ENCODE measurements around the gene TRAPPC2B. TPM values are rescaled to one million over a fixed set of nuclear protein-coding genes. Genes with fewer than 3 reads are reported as not detected.

Gene TRAPPC2B
- total RNA-seq, 1 experiment from 2014 or later: 6.3 TPM

DNA sequence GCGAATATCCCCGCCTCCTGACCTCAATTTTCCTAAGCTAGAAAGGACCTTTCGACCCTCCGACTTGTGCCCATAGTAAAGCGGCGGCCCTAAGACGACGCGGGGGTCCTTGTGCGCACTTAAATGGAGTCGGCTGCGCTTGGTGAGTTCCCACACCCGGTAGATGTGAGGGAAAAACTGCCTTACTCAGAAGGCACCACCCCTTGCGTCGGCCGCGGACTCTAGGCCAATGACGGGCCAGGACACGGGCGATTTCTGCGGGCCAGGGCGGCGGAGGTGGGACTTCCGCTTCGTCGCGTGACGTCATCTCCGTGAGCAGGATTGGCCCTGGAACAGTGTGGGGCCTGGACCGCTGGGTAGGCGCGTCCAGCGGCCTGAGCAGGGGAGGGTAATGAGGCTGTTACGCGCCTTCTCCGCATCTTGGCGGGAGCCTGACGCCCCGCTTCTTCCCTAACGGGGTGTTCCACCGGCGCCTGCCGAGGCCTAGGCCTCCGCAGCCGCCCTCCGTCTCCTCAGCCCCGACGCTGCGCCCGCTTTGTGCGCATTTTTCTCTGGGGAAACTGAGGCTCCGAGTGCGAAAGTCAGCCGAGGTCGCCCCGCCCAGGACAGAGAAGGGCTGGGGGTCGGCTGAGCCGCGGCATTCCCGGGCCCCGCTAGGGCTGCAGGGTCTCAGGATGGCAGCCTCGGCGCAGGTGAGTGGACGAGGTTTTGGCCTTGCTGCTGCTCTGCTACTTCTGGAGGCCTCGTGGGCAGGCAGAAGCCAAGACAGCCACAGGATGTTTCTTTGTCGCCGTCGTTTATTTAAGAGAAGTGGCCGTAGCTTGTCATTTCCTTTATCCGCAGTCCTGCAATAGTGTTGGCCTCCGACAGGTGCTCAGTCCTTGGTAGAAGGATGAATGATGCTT is 42.9 kb upstream of the TRAPPC2B start, which contains the start of gene ZNF543:
TSS of gene ZNF543 (plus strand) at position 293 of the 905 bp plus-strand sequence. CDS start at position 675, 382 bp downstream.
- CTCF ChIA-PET: interaction anchor here (0.7 to 1.2 kb wide), 3 partner anchors 10 to 144 kb away, joined by 3 read pairs; no protein-coding TSS in a partner anchor
- H3K27ac Mint-ChIP-seq (ENCODE audit: low read depth, unreplicated experiment): peak within 1 kb of the TSS; percentile 88
- POLR2A ChIA-PET: interaction anchor here (0.6 to 4.2 kb wide), 22 partner anchors 10 to 116 kb away, joined by 3 to 42 read pairs (median 4); partner anchors contain the start of genes ZNF17, ZNF304, ZNF460 and ZNF548
- DNase-seq (ENCODE audit: unreplicated experiment): peak; percentile 98
- intact Hi-C loops (cut with micrococcal nuclease): loop anchor here (1.0 to 2.0 kb wide), 3 partner anchors 18 to 80 kb away; partner anchors contain the start of genes ZNF460 and ZNF805
- peaks cover 24% of the 10 kb centered on the region for H3K36me3 Mint-ChIP-seq (ENCODE audit: insufficient read depth, unreplicated experiment)
- H3K27me3 Mint-ChIP-seq (ENCODE audit: insufficient read depth, unreplicated experiment): peaks cover 4% of the 10 kb centered on the region
- no peaks in the 10 kb centered on the region for H3K9me3 Mint-ChIP-seq (ENCODE audit: unreplicated experiment)
- H3K4me3 Mint-ChIP-seq (ENCODE audit: unreplicated experiment): peak within 1 kb of the TSS; percentile 81
- BruUV-seq (replicated peaks): no TSS peak
- TF ChIP-seq, protein P1, sequence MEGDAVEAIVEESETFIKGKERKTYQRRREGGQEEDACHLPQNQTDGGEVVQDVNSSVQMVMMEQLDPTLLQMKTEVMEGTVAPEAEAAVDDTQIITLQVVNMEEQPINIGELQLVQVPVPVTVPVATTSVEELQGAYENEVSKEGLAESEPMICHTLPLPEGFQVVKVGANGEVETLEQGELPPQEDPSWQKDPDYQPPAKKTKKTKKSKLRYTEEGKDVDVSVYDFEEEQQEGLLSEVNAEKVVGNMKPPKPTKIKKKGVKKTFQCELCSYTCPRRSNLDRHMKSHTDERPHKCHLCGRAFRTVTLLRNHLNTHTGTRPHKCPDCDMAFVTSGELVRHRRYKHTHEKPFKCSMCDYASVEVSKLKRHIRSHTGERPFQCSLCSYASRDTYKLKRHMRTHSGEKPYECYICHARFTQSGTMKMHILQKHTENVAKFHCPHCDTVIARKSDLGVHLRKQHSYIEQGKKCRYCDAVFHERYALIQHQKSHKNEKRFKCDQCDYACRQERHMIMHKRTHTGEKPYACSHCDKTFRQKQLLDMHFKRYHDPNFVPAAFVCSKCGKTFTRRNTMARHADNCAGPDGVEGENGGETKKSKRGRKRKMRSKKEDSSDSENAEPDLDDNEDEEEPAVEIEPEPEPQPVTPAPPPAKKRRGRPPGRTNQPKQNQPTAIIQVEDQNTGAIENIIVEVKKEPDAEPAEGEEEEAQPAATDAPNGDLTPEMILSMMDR (IDR thresholded peaks at IDR 0.05; ENCODE audit: unreplicated experiment): no peak
- peaks cover 12% of the 10 kb centered on the region for H3K4me1 Mint-ChIP-seq (ENCODE audit: insufficient read depth, unreplicated experiment)

DNA sequence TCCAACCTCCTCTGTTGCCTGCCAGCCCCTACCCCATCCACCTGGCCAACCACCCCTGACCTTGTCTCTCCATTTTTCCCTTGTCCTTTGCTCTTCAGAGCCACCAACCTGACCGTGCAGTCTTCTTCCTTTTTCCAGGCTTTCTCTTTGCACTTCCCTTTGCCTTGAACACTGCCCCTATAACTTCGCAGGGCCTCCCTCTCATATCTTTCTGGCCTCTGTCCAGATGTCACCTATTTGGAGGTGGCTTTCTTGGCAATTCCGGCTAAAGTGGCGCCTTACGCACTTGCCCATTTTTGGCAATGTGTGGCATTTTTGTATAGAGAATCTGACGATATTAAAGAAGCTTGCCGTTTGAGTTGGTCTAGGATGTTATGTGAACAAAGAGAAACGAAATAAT is 42.2 kb upstream of the TRAPPC2B start:
- intact Hi-C loops (cut with micrococcal nuclease): loop anchor here (1.0 to 2.0 kb wide), 3 partner anchors 18 to 80 kb away; partner anchors contain the start of genes ZNF460 and ZNF805
- peak overlapping the region; percentile 88 for H3K27ac Mint-ChIP-seq (ENCODE audit: low read depth, unreplicated experiment)
- no TSS peak for BruUV-seq (replicated peaks)

DNA sequence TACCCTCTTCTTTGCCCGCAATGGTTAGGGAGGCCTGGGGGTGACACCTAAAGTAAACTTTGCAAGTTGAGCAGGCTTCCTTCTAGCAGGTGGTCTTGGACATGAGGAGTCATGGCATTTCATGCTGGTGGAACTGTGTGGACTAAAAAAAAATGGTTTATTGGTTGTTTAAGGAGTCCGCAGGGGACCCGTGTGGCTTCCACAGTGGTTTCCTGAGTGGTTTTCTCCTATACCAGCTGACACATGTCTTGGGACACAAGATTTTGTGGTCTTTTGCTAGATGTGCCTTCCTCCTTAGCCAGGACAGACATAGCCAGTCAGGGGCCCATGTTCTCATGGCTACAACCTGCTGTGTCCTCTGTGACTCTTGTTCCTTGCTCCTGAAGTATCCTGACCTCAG is 41.6 kb upstream of the TRAPPC2B start:
- no peak for DNase-seq (ENCODE audit: unreplicated experiment)
- TF ChIP-seq, protein P1 (IDR thresholded peaks at IDR 0.05; ENCODE audit: unreplicated experiment): no peak
- Mint-ChIP-seq H3K4me3 (ENCODE audit: unreplicated experiment) (peak overlapping the region; percentile 81), H3K27ac (ENCODE audit: low read depth, unreplicated experiment) (peak overlapping the region; percentile 88), H3K27me3 (ENCODE audit: insufficient read depth, unreplicated experiment) (no peaks in the 10 kb centered on the region), H3K9me3 (ENCODE audit: unreplicated experiment) (no peaks in the 10 kb centered on the region), H3K4me1 (ENCODE audit: insufficient read depth, unreplicated experiment) (peaks cover 12% of the 10 kb centered on the region), H3K36me3 (ENCODE audit: insufficient read depth, unreplicated experiment) (peaks cover 37% of the 10 kb centered on the region)
- CTCF ChIA-PET: interaction anchor here (0.6 to 1.2 kb wide), 6 partner anchors 18 to 1388 kb away, joined by 3 to 4 read pairs (median 3); partner anchors contain the start of gene ZNF460
- POLR2A ChIA-PET: interaction anchor here (0.5 to 4.2 kb wide), 20 partner anchors 9 to 1041 kb away, joined by 3 to 42 read pairs (median 4); partner anchors contain the start of genes ZNF264, ZNF304, ZNF460 and ZNF497
- intact Hi-C loops (cut with micrococcal nuclease): loop anchor here (1.0 to 2.0 kb wide), 3 partner anchors 19 to 81 kb away; partner anchors contain the start of genes ZNF460 and ZNF805
- no TSS peak for BruUV-seq (replicated peaks)

More for the DNA sequence above, 42.2 kb upstream of the TRAPPC2B start:
- Mint-ChIP-seq H3K9me3 (ENCODE audit: unreplicated experiment) (no peaks in the 10 kb centered on the region), H3K4me1 (ENCODE audit: insufficient read depth, unreplicated experiment) (peaks cover 12% of the 10 kb centered on the region), H3K27me3 (ENCODE audit: insufficient read depth, unreplicated experiment) (no peaks in the 10 kb centered on the region), H3K36me3 (ENCODE audit: insufficient read depth, unreplicated experiment) (peaks cover 31% of the 10 kb centered on the region), H3K4me3 (ENCODE audit: unreplicated experiment) (peak overlapping the region; percentile 81)
- CTCF ChIA-PET: interaction anchor here (0.6 to 1.2 kb wide), 5 partner anchors 9 to 160 kb away, joined by 3 to 4 read pairs (median 3); partner anchors contain the start of gene ZNF460
- POLR2A ChIA-PET: interaction anchor here (0.6 to 4.2 kb wide), 19 partner anchors 9 to 157 kb away, joined by 3 to 42 read pairs (median 3); partner anchors contain the start of genes ZNF264, ZNF304, ZNF460 and ZNF548
- DNase-seq (ENCODE audit: unreplicated experiment): no peak
- TF ChIP-seq, protein P1 (IDR thresholded peaks at IDR 0.05; ENCODE audit: unreplicated experiment): no peak

All from MCF 10A (cell line).